ENCODE results near the gene SELENOT. TPM values are rescaled to one million over a fixed set of nuclear protein-coding genes. Genes with fewer than 3 reads are reported as not detected.

Gene SELENOT
- total RNA-seq, 1 donor from 2014 or later, result 63.9 TPM

DNA sequence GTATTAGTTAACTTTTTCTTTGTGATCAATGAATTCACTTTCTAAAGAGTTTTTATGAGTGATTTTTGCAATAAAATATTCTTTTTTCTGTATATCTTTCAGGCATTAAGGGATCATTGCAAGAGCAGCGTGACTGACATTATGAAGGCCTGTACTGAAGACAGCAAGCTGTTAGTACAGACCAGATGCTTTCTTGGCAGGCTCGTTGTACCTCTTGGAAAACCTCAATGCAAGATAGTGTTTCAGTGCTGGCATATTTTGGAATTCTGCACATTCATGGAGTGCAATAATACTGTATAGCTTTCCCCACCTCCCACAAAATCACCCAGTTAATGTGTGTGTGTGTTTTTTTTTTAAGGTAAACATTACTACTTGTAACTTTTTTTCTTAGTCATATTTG, 24.4 kb downstream of the SELENOT start:
- Mint-ChIP-seq H3K4me3 (no peak overlapping the region), H3K4me1 (peaks cover 9% of the 10 kb centered on the region), H3K36me3 (ENCODE audit: low read depth) (peaks cover 27% of the 10 kb centered on the region), H3K9me3 (no peaks in the 10 kb centered on the region), H3K27ac (ENCODE audit: unreplicated experiment) (no peak overlapping the region), H3K27me3 (ENCODE audit: low read depth) (no peaks in the 10 kb centered on the region)
- no peak for DNase-seq (ENCODE audit: low read depth, low spot score)
- TF ChIP-seq, protein P1, sequence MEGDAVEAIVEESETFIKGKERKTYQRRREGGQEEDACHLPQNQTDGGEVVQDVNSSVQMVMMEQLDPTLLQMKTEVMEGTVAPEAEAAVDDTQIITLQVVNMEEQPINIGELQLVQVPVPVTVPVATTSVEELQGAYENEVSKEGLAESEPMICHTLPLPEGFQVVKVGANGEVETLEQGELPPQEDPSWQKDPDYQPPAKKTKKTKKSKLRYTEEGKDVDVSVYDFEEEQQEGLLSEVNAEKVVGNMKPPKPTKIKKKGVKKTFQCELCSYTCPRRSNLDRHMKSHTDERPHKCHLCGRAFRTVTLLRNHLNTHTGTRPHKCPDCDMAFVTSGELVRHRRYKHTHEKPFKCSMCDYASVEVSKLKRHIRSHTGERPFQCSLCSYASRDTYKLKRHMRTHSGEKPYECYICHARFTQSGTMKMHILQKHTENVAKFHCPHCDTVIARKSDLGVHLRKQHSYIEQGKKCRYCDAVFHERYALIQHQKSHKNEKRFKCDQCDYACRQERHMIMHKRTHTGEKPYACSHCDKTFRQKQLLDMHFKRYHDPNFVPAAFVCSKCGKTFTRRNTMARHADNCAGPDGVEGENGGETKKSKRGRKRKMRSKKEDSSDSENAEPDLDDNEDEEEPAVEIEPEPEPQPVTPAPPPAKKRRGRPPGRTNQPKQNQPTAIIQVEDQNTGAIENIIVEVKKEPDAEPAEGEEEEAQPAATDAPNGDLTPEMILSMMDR (conservative IDR thresholded peaks at IDR 0.05), result no peak

DNA sequence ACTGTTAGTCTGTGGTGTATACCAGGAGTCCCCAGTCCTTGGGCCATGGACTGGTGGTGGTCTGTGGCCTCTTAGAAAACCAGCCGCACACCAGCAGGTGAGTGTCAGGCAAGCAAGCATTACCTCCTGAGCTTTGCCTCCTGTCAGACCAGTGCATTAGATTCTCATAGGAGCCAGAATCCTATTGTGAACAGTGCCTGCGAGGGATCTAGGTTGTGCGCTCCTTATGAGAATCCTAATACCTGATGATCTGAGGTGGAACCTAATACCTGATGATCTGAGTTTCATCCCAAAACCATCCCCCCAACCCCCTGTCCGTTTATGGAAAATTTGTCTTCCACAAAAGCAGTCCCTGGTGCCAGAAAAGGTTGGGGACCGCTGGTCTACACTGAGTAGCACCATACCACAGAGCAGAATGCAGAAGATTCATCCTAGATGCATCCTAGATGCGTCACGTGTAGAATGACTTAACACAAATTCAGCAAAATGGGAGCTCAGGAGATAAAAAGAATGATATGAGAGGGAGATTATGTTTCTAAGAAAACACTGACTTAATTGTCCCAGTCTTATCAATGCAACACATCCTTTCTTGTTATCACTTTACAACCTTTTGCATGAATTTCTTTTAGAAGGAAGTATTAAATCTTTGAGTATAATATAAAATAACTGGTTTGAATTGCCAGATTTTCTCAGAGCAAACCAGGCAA, 28.5 kb downstream of the SELENOT start:
- no peaks in the 10 kb centered on the region for H3K9me3 Mint-ChIP-seq
- peaks cover 15% of the 10 kb centered on the region for H3K36me3 Mint-ChIP-seq (ENCODE audit: low read depth)
- H3K27ac Mint-ChIP-seq (ENCODE audit: unreplicated experiment), result no peak overlapping the region
- TF ChIP-seq, protein P1 (conservative IDR thresholded peaks at IDR 0.05), result no peak
- no peak for DNase-seq (ENCODE audit: low read depth, low spot score)
- H3K4me1 Mint-ChIP-seq, result peaks cover 25% of the 10 kb centered on the region
- no peaks in the 10 kb centered on the region for H3K27me3 Mint-ChIP-seq (ENCODE audit: low read depth)
- no peak overlapping the region for H3K4me3 Mint-ChIP-seq

DNA sequence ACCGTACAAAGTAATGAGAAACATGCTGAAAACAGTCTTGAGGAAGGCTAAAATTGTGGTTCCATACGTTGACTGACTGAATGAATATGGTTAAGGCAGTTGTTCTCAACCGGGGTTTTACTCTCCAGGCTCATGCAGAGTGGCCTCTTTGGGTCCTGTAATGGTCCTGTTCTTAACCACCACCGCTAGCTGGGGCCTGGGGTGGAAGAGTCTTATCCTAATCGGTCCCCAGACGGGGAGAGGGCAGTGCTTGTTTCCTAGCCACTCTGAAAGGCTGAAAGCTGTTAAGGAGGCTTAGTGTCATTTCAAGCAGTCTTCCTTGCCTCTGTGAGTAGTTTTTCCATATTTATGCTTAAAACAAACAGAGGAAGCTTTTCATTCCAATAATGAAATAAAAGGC, 32.0 kb downstream of the SELENOT start:
- H3K4me3 Mint-ChIP-seq, result no peak overlapping the region
- H3K36me3 Mint-ChIP-seq (ENCODE audit: low read depth), result peaks cover 2% of the 10 kb centered on the region
- peaks cover 25% of the 10 kb centered on the region for H3K4me1 Mint-ChIP-seq
- peak overlapping the region; percentile 73 for H3K27ac Mint-ChIP-seq (ENCODE audit: unreplicated experiment)
- no peaks in the 10 kb centered on the region for H3K9me3 Mint-ChIP-seq
- TF ChIP-seq, protein P1 (conservative IDR thresholded peaks at IDR 0.05), result no peak
- no peaks in the 10 kb centered on the region for H3K27me3 Mint-ChIP-seq (ENCODE audit: low read depth)
- no peak for DNase-seq (ENCODE audit: low read depth, low spot score)

DNA sequence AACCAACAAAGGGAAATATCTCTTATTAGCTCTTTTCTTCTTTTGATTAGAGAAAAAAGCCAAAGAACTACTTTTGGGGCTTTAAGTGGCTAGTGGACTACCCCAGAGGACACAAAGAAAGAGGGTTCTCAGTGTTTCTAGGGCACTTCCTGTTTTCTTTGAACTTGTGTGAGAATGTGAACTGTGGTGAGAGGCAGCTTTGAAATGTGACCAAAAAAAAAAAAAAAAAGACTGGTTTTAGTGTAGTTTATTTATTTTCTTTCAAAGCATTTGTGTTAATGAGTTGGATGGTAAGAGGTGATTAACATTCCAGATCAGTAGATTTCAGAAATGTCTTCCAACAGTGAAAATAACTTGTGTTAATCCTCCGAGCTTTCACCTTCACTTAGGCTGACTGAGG, 32.4 kb downstream of the SELENOT start:
- no peak for DNase-seq (ENCODE audit: low read depth, low spot score)
- Mint-ChIP-seq H3K27ac (ENCODE audit: unreplicated experiment) (peak overlapping the region; percentile 60), H3K4me1 (peaks cover 25% of the 10 kb centered on the region), H3K9me3 (no peaks in the 10 kb centered on the region), H3K36me3 (ENCODE audit: low read depth) (peaks cover under 1% of the 10 kb centered on the region), H3K27me3 (ENCODE audit: low read depth) (no peaks in the 10 kb centered on the region), H3K4me3 (no peak overlapping the region)
- TF ChIP-seq, protein P1 (conservative IDR thresholded peaks at IDR 0.05), result no peak

DNA sequence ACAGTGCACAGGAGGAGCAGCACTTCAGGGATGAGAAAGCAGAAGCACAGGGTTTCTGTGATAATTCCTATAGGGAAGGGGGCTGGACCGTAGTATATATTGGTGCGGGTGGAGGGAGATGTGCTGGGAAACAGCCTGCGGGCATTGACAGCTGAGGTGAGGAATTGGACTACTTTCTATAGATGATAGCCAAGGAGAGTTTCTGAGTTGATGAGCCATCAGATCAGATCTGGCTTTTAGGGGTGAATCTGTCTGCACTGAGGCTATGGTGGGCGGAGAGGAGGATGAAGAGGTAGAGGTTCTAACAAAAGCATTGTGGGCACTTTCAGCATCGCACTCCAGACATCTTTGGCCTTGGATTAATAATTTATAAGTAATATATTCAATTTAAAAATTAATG, 33.1 kb downstream of the SELENOT start:
- Mint-ChIP-seq H3K4me1 (peaks cover 25% of the 10 kb centered on the region), H3K27ac (ENCODE audit: unreplicated experiment) (no peak overlapping the region), H3K27me3 (ENCODE audit: low read depth) (no peaks in the 10 kb centered on the region), H3K4me3 (no peak overlapping the region), H3K9me3 (no peaks in the 10 kb centered on the region), H3K36me3 (ENCODE audit: low read depth) (no peaks in the 10 kb centered on the region)
- TF ChIP-seq, protein P1 (conservative IDR thresholded peaks at IDR 0.05), result no peak
- no peak for DNase-seq (ENCODE audit: low read depth, low spot score)
